Stimulated activated CD4-positive, alpha-beta T cell treated with anti-CD3 and anti-CD28 coated beads, Interleukin-1b, Interleukin-23, amount 100 ng/mL, for 24 hours (primary cell): ENCODE data around the gene NPPA.
"Not testable (repeated sequence)": the region's sequence is repeated elsewhere in the genome, so short reads cannot be mapped to it uniquely, and the experiment has no call there.

Experiments used
- DNase-seq, 4 experiments: peaks; one replicate each; pipeline ENCODE4 v3.0.0-alpha.2; 2020; ENCODE audit warnings: low read depth in 4 of 4, low spot score in 1 of 4

NPPA gene

DNA sequence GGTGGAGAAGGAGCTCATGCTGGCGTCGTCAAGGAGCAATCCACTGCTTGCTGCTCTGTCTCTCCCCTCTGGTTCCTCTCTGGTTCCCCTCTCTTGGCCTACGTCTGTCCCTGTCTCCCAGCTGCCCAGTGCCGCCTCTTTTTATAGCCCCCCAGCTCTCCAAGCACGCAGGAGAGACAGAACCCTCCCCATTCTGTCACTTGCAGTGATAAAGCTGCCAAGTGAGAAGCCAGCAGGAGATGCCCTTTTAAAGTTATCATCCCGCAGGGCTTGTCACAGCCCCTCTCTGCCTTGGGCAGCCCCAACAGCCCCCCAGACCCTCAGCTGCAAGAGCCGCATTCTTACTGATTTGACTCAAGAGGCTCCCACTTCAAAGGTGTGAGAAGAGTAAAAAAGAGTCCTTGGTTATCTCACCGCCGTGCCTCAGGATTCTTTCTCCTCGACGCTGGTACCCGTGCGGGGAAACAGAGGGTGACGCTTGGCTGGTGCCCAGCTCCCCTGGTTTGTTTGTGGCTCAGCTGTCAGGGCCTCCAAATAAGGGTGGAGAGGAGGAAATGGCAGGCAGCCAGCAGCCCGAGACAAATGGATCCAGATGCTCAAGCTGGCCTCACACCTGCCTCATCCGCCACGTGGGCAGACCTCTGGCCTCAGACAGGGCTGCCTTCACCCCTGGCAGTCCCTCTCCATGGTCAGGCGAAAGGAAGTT is at the start of gene NPPA:
NPPA (minus strand) TSS at position 117 of the 706 bp plus-strand sequence; CDS start at position 18, 99 bp downstream.
- DNase-seq, result no peak

- not testable (repeated sequence) for DNase-seq
These were observed 46.9 kb upstream of the NPPA start for GRCh38 chr1:11894501-11894900.

DNA sequence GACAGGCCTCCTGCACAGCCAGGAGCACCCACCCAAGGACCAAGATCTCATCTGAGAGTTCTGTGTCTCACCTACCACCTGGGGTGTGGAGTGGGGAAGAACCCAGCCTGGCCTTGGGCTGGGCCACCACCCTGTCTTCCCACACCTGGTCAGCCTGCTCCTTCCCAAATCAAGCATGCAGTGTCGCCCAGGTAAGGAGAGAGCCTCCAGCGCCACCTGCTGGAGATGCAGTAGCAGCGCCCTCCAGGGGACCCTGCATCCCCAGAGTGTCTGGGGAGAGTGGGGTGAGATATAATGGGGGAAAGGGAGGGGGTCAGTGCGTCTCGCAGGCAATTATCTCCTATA is 46.3 kb upstream of the NPPA start:
- DNase-seq, result peak in 3 of 4 experiments; percentile 51 to 54 (median 53)

DNA sequence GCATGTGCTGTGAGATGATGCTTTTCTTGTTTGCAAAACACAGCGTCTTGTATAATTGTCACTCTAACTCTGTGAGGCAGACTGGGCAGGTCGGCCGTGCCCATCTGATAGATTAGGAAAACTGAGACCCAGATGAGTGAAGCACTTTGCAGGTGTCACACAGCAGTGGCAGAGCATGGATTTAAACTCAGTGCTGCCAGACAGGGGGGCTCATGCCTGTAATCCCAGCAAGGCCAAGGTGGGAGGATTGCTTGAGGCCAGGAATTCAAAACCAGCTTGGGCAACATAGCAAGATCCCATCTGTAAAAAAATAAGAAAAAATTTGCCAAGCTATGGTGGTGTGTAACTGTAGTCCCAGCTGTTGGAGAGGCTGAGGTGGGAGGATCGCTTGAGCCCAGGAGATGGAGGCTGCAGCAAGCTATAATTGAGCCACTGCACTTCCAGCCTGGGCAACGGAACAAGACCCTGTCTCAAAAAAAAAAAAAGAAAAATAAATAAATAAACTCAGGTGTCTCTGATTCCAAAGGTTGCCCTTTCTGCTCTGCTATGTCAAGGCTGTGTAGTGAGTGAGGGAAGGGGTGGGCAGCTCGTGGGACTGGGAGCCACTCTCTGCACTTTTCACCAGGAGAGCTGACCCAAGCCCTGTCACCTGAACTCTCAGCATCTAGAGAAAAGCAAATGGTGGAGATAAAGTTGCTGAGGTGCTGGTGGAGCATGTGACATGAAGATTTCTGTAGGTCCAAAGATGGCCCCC is 44.0 kb upstream of the NPPA start:
- no peak for DNase-seq

- DNase-seq, result no peak
These were observed 41.3 kb upstream of the NPPA start for GRCh38 chr1:11888877-11889208.

- no peak for DNase-seq
These were observed 40.8 kb upstream of the NPPA start for GRCh38 chr1:11888206-11888876.

GRCh38 chr1:11887666-11888007 is 40.1 kb upstream of the NPPA start:
- no peak for DNase-seq

GRCh38 chr1:11886986-11887665 is 39.5 kb upstream of the NPPA start:
- no peak for DNase-seq

DNA sequence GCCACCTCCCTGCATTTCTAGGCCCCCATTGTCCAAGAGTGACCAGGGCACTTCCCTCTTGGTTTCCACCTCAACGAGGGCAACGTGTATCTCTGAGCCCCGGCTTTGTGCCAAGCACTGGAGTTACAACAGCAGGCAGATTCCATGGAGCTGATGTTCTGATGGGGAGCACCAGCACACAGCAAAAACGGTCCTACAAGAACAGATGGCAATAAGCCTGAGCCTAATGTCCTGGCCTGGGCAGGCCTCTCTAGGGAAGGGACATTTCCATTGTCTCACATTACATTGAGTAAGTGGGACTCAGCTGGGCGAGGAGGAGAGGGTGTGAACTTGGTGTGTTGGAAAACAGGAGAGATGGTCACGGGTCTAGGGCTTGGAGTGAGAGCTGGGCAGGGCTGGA is 38.3 kb upstream of the NPPA start:
- DNase-seq, result no peak

DNA sequence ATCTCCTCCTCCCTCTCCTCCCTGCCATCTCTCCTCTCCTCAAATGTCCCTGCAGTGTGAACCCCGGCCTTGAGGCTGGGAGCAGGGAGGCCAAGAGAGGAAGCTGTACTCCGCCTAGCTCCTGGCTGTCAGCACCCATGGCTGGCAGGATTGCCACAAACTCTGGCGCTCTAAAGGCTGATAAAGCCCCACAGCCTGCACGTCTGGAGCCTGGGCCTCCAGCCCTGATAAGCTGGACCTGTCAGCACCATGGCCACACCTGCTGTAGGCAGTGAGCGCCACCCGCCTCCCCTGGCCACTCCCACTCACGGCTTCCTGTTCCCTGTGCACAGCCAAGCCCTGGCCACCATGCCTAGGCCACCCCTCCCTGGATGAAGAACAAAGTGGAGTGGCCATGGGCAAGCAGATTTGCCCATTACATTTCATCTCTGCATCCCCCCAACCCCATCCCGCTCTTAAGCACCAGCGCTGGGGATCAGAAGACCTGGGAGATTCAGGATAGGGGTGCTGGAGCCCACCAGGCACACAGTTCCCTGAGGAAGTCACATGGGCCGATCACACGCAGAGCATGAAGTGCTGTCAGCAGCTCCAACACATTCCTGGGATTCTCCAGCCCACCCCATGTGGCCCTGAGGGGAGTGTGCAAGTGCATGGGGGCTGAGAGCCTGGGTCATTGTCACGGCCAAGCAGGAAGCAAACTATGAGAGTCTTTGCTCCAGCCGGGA is 35.4 kb upstream of the NPPA start:
- no peak for DNase-seq

DNA sequence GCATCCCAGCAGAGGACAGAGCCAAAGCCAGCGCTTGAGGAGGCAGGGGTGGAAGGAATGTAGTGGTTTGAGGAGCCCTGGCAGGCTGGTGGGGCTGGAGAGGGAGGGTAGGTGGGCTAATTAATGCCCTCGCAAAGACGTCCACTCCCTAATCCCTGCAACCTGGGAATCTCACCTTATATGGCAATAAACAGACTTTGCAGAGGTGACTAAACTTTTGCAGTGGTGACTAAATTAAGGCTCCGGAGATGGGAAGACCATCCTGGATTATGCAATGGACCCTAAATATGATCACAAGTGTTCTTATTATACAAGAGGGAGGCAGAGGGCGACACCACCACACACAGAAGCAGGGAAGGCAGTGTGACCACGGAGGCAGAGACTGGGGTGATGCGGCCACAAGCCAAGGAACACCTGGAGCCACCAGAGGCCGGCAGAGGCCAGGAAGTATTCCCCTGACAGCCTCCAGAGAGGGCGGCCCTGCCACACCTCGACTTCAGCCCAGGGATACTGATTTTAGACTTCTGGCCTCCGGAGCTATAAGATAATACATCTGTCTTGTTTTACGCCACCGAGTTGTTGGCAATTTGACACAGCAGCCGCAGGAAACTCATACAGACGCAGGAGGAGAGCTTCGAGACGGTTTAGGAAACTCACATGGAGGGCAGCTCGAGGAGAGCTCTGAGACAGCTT is 34.3 kb upstream of the NPPA start:
- no peak for DNase-seq

GRCh38 chr1:11880911-11881748 is 33.5 kb upstream of the NPPA start:
- no peak for DNase-seq

DNA sequence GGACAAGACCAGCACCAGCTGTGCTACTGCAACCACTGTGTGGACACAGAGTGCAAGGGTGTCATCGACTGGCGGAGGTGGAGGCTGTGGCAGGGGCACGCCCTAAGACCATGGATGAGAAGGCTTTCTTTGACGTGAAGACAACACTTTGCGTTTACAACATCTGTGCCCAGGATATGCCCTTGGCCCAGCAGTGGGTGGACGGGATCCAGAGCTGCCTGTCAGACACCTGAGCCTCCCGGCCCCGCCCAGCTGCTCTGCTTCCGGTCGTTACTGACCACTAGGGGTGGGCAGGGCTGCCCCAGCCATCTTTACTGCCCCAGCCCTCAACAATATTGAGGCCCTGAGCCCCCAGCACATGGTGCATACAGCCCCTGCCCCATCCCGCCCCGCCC is 32.6 kb upstream of the NPPA start:
- no peak for DNase-seq

GRCh38 chr1:11879311-11880180 is 32.0 kb upstream of the NPPA start:
- DNase-seq, result no peak

DNA sequence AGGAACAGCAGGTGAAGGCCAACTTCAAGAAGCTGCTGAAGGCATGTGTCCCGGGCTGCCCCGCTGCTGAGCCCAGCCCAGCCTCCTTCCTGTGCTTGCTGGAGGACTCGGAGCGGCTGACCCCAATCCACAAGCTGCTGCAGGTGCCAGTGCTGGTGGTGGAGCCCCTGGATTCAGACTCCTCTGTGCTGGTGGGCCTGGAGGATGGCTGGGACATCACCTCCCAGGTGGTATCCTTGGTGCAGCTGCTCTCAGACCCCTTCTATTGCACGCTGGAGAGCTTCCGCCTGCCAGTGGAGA is 31.3 kb upstream of the NPPA start:
- DNase-seq, result no peak

DNA sequence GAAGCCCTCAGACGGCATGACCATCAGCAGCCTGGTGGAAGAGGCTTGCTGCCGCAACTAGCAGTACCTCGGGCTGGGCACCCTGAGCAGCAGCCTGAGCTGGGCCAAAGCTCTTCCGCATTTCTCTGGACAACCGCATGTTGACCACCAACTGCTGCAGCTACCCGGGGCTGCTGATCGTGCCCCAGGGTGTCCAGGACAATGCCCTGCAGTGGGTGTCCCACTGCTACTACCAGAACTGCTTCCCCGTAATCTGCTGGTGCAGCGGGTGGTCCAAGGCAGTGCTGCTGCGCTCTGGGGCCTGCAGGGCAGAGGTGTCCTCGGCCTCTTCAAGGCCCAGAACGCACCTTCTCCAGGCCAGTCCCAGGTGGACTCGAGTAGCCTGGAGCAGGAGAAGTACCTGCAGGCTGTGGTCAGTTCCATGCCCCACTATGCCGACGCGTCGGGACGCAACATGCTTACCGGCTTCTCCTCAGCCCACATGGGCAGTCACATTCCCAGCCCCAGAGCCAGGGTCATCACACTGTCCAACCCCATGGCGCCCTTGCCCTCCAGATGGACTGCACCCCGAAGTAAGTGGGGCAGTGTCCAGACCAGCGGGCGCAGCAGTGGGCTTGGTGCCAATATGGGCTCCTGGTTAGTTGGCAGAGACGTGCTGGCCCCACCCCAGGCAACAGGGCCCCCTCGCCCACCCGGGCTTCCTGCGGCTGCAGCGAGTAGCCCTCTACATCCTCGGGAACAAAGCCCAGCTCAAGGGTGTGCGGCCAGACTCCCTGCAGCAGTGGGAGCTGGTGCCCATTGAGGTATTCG is 30.7 kb upstream of the NPPA start:
- no peak for DNase-seq

- DNase-seq, result no peak
These were observed 29.5 kb upstream of the NPPA start for GRCh38 chr1:11877074-11877473.

DNA sequence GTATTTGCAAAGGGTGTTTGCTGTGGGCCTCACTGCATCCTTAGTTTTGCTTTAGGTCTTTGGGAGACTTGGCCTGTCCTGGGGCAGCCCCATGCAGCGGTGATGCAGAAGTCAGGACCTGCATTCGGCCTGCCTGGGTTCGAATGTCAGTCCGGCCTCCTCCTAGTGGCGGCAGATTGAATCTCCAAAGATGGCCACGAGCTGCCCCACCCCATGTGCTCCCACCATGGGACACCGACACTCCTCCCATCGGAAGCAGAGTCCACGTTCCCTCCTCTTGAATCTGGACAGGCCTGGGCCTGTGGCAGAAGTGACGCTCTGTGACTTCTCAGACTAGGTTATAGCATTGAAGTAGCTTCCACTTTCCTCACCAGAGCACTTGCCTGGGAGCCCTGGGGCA is 27.5 kb upstream of the NPPA start:
- no peak for DNase-seq
